ENCODE data around the gene RPS6KA3. TPM values are rescaled to one million over a fixed set of nuclear protein-coding genes. Genes with fewer than 3 reads are reported as not detected.

RPS6KA3 gene
- total and polyA plus RNA-seq, 4 donors = 12.5 to 81.4 (median 39.3) TPM

DNA sequence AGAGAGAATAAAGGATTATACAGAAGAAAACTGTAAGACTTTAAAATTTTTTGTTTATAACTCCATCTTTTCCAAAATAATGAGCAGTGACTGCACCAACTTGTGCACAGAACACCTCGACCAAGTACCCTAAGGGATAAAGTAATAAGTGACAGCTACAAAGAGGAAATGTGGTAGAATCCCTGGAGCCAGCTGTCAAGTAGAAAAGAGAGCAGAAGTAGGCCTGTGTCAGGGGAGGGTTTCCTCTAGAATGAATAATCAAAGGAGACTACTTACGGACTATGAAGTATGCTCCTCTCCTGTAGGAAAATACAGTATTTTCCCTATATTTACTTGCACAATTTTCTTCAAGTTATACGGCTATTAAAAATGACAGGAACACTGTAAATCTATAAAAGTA, 126.3 kb downstream of the RPS6KA3 start:
- WGBS, 2 donors = 3 to 21% methylated on average over 3 of the region's 3 CpGs
- TF ChIP-seq, protein P1, sequence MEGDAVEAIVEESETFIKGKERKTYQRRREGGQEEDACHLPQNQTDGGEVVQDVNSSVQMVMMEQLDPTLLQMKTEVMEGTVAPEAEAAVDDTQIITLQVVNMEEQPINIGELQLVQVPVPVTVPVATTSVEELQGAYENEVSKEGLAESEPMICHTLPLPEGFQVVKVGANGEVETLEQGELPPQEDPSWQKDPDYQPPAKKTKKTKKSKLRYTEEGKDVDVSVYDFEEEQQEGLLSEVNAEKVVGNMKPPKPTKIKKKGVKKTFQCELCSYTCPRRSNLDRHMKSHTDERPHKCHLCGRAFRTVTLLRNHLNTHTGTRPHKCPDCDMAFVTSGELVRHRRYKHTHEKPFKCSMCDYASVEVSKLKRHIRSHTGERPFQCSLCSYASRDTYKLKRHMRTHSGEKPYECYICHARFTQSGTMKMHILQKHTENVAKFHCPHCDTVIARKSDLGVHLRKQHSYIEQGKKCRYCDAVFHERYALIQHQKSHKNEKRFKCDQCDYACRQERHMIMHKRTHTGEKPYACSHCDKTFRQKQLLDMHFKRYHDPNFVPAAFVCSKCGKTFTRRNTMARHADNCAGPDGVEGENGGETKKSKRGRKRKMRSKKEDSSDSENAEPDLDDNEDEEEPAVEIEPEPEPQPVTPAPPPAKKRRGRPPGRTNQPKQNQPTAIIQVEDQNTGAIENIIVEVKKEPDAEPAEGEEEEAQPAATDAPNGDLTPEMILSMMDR (IDR thresholded peaks at IDR 0.05; ENCODE audit: control extremely low read depth, extremely low read depth) = no peak
- peak overlapping the region in 1 of 2 donors; percentile 96 for H3K9ac ChIP-seq (ENCODE audit: insufficient read depth in 1 of 2, low read length in 2 of 2)
- peak overlapping the region; percentile 20 for H3K4me3 ChIP-seq
- peaks cover 0 to 19% (median 5%) of the 10 kb centered on the region in 5 donors for H3K4me1 ChIP-seq (ENCODE audit: control insufficient read depth in 5 of 5, insufficient read depth in 5 of 5, low read length in 5 of 5)
- no peaks in the 10 kb centered on the region for H3K9me3 ChIP-seq (ENCODE audit: control insufficient read depth in 4 of 4, insufficient read depth in 3 of 4, low read length in 3 of 4)
- H3K27me3 ChIP-seq (ENCODE audit: control insufficient read depth in 3 of 3, insufficient read depth in 3 of 3, low read length in 2 of 3) = peaks cover 0 to 10% (median 3%) of the 10 kb centered on the region in 3 donors
- H3K36me3 ChIP-seq (ENCODE audit: control insufficient read depth in 4 of 4, insufficient read depth in 4 of 4, low read length in 4 of 4) = peaks cover 0 to 24% (median 13%) of the 10 kb centered on the region in 4 donors
- DNase-seq (peak in 1 of 3 donors; percentile 21), ATAC-seq (ENCODE audit: insufficient read depth, low FRiP score) (no peak)
- no peak overlapping the region for H3K27ac ChIP-seq (ENCODE audit: low read depth in 1 of 2, low read length in 1 of 2)

- peaks cover 0 to 24% (median 15%) of the 10 kb centered on the region in 4 donors for H3K36me3 ChIP-seq (ENCODE audit: control insufficient read depth in 4 of 4, insufficient read depth in 4 of 4, low read length in 4 of 4)
- no peak overlapping the region for H3K27ac ChIP-seq (ENCODE audit: low read depth in 1 of 2, low read length in 1 of 2)
- peaks cover 0 to 19% (median 5%) of the 10 kb centered on the region in 5 donors for H3K4me1 ChIP-seq (ENCODE audit: control insufficient read depth in 5 of 5, insufficient read depth in 5 of 5, low read length in 5 of 5)
- H3K4me3 ChIP-seq = no peak overlapping the region
- ATAC-seq (ENCODE audit: insufficient read depth, low FRiP score) (no peak), DNase-seq (peak in 2 of 3 donors; percentile 57 to 73)
- peak overlapping the region in 1 of 2 donors; percentile 96 for H3K9ac ChIP-seq (ENCODE audit: insufficient read depth in 1 of 2, low read length in 2 of 2)
- H3K9me3 ChIP-seq (ENCODE audit: control insufficient read depth in 4 of 4, insufficient read depth in 3 of 4, low read length in 3 of 4) = no peaks in the 10 kb centered on the region
- TF ChIP-seq, protein P1 (IDR thresholded peaks at IDR 0.05; ENCODE audit: control extremely low read depth, extremely low read depth) = no peak
- peaks cover 0 to 8% (median 3%) of the 10 kb centered on the region in 3 donors for H3K27me3 ChIP-seq (ENCODE audit: control insufficient read depth in 3 of 3, insufficient read depth in 3 of 3, low read length in 2 of 3)
- 68 to 71% methylated on average over 2 of the region's 2 CpGs for WGBS, 2 donors
Measured at GRCh38 chrX:20139966-20140365, 126.7 kb downstream of the RPS6KA3 start.

- TF ChIP-seq, protein P1 (IDR thresholded peaks at IDR 0.05; ENCODE audit: control extremely low read depth, extremely low read depth) = no peak
- ATAC-seq (ENCODE audit: insufficient read depth, low FRiP score) (no peak), DNase-seq (no peak)
- Histone ChIP-seq H3K36me3 (ENCODE audit: control insufficient read depth in 4 of 4, insufficient read depth in 4 of 4, low read length in 4 of 4) (peaks cover 9 to 50% (median 20%) of the 10 kb centered on the region in 4 donors), H3K27ac (ENCODE audit: low read depth in 1 of 2, low read length in 1 of 2) (no peak overlapping the region), H3K27me3 (ENCODE audit: control insufficient read depth in 3 of 3, insufficient read depth in 3 of 3, low read length in 2 of 3) (peaks cover 0 to 3% (median 0%) of the 10 kb centered on the region in 3 donors), H3K4me1 (ENCODE audit: control insufficient read depth in 5 of 5, insufficient read depth in 5 of 5, low read length in 5 of 5) (peaks cover 0 to 19% (median 5%) of the 10 kb centered on the region in 5 donors), H3K9ac (ENCODE audit: insufficient read depth in 1 of 2, low read length in 2 of 2) (no peak overlapping the region), H3K9me3 (ENCODE audit: control insufficient read depth in 4 of 4, insufficient read depth in 3 of 4, low read length in 3 of 4) (no peaks in the 10 kb centered on the region), H3K4me3 (no peak overlapping the region)
- WGBS, 2 donors = 82 to 89% methylated on average over 5 of the region's 5 CpGs
Measured at GRCh38 chrX:20135944-20136343, 130.8 kb downstream of the RPS6KA3 start.

DNA sequence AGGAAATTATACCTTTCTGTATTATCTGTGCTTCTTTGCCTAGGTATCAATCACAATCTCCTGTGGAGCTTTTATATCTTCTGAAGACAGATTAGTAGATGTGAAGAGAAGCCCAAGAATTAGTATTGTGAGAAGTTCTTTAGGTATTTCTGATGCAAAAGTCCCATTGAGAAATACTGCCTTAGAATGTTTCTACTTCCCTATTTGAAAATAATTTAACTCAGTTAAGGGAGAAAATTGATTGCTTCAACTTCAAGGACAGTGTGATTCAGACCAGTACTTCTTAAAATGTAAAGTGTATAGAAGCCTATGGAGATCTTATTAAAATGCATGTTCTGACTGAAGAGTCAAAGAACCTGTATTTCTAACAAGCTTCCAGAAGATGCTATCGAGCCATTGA, 134.0 kb downstream of the RPS6KA3 start:
- Histone ChIP-seq H3K36me3 (ENCODE audit: control insufficient read depth in 4 of 4, insufficient read depth in 4 of 4, low read length in 4 of 4) (peaks cover 9 to 52% (median 17%) of the 10 kb centered on the region in 4 donors), H3K9me3 (ENCODE audit: control insufficient read depth in 4 of 4, insufficient read depth in 3 of 4, low read length in 3 of 4) (no peaks in the 10 kb centered on the region), H3K27me3 (ENCODE audit: control insufficient read depth in 3 of 3, insufficient read depth in 3 of 3, low read length in 2 of 3) (peaks cover 0 to 3% (median 0%) of the 10 kb centered on the region in 3 donors), H3K4me3 (no peak overlapping the region), H3K9ac (ENCODE audit: insufficient read depth in 1 of 2, low read length in 2 of 2) (no peak overlapping the region), H3K27ac (ENCODE audit: low read depth in 1 of 2, low read length in 1 of 2) (no peak overlapping the region), H3K4me1 (ENCODE audit: control insufficient read depth in 5 of 5, insufficient read depth in 5 of 5, low read length in 5 of 5) (peaks cover 0 to 3% (median 0%) of the 10 kb centered on the region in 5 donors)
- no peak for DNase-seq
- WGBS, 2 donors = 87 to 94% methylated on average over 1 of the region's 1 CpG
- ATAC-seq (ENCODE audit: insufficient read depth, low FRiP score) = no peak
- TF ChIP-seq, protein P1 (IDR thresholded peaks at IDR 0.05; ENCODE audit: control extremely low read depth, extremely low read depth) = no peak
